ENCODE results near the gene WNT3A. TPM values are rescaled to one million over a fixed set of nuclear protein-coding genes. Genes with fewer than 3 reads are reported as not detected.

WNT3A gene
- total RNA-seq, 1 experiment from 2014 or later = 1.0 TPM

DNA sequence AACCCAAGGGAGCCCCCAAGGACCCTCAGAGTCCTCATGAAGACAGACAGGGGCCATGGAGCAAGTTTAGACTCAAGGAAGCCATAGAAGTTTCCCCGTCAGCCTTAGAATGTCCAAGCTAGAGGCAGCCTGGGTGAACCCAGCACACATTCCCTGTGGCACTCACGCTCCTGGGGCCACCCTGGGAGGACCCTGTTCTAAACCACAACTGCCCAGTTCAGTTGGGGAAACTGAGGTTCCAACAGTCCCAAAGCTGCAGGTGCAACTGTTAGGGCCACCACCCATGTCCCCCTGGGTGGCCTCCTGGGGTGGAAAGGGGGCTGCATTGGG lies 9.3 kb downstream of the WNT3A start:
- Histone ChIP-seq H3K4me2 (ENCODE audit: low read length) (no peak overlapping the region), H3K36me3 (ENCODE audit: low read depth, low read length) (no peaks in the 10 kb centered on the region), H3F3A (ENCODE audit: low read length, unreplicated experiment) (no peaks in the 10 kb centered on the region), H3K79me2 (ENCODE audit: low read length) (no peaks in the 10 kb centered on the region), H3K27ac (ENCODE audit: low read length) (no peak overlapping the region), H4K20me1 (ENCODE audit: low read length) (no peaks in the 10 kb centered on the region), H3K4me3 (ENCODE audit: low read length) (no peak overlapping the region), H2AFZ (ENCODE audit: low read length) (no peak overlapping the region), H3K9ac (ENCODE audit: low read length) (no peak overlapping the region), H3K27me3 (ENCODE audit: low read length) (no peaks in the 10 kb centered on the region), H3K9me3 (ENCODE audit: low read length) (no peaks in the 10 kb centered on the region), H3K4me1 (ENCODE audit: insufficient read depth, low read length) (peaks cover 16% of the 10 kb centered on the region), H3K9me2 (replicated peaks; ENCODE audit: low read length) (no peaks in the 10 kb centered on the region)
- POLR2A ChIA-PET (ENCODE audit: unreplicated experiment) = no interaction called here
- CTCF ChIA-PET = no interaction called here
- no peak for DNase-seq
- ATAC-seq = no peak
- TF ChIP-seq, protein P1, sequence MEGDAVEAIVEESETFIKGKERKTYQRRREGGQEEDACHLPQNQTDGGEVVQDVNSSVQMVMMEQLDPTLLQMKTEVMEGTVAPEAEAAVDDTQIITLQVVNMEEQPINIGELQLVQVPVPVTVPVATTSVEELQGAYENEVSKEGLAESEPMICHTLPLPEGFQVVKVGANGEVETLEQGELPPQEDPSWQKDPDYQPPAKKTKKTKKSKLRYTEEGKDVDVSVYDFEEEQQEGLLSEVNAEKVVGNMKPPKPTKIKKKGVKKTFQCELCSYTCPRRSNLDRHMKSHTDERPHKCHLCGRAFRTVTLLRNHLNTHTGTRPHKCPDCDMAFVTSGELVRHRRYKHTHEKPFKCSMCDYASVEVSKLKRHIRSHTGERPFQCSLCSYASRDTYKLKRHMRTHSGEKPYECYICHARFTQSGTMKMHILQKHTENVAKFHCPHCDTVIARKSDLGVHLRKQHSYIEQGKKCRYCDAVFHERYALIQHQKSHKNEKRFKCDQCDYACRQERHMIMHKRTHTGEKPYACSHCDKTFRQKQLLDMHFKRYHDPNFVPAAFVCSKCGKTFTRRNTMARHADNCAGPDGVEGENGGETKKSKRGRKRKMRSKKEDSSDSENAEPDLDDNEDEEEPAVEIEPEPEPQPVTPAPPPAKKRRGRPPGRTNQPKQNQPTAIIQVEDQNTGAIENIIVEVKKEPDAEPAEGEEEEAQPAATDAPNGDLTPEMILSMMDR (conservative IDR thresholded peaks at IDR 0.05; ENCODE audit: low read depth, low read length) = no peak
- TF ChIP-seq EZH2 (IDR thresholded peaks at IDR 0.05; ENCODE audit: low read length, unreplicated experiment) (no peak), EZH2phosphoT487 (IDR thresholded peaks at IDR 0.05; ENCODE audit: borderline replicate concordance, low read length) (no peak)
- intact Hi-C loops (cut with micrococcal nuclease) = no loop called here
- BruUV-seq (replicated peaks) = no TSS peak

DNA sequence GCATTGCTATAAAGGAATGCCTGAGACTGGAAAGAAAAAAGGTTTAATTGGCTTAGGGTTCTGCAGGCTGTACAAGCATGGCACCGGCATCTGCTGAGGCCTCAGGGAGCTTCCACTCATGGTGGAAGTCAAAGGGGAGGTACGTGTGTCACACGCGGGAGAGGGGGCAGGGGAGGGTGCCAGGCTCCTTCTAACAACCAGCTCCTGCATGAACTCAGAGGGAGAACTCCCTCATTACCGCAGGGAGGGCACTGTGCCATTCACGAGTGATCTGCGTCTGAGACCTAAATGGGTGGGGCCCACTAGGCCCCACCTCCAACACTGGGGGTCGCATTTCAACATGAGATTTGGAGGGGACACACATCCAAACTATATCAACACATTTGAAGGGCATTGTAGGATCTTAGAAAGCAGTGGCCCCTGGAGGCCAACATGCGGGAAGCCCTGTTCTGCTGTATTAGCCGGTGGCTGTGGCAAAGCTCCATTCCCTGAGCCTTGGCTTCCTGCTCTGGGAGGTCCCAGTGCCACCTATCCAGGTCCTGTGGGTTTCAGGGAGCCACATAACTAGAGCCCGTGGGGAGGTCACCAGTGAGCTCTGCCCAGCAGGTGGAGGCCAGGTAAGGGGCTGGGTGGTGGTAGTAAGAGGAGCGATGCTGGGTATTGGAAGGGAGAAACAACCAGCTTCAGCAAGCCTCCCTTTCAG lies 10.0 kb downstream of the WNT3A start:
- ChIA-PET CTCF (no interaction called here), POLR2A (ENCODE audit: unreplicated experiment) (no interaction called here)
- Histone ChIP-seq H3K79me2 (ENCODE audit: low read length) (no peaks in the 10 kb centered on the region), H3K27ac (ENCODE audit: low read length) (no peak overlapping the region), H3K27me3 (ENCODE audit: low read length) (no peaks in the 10 kb centered on the region), H3K4me2 (ENCODE audit: low read length) (no peak overlapping the region), H3K9me3 (ENCODE audit: low read length) (no peaks in the 10 kb centered on the region), H2AFZ (ENCODE audit: low read length) (no peak overlapping the region), H4K20me1 (ENCODE audit: low read length) (no peaks in the 10 kb centered on the region), H3F3A (ENCODE audit: low read length, unreplicated experiment) (no peaks in the 10 kb centered on the region), H3K4me1 (ENCODE audit: insufficient read depth, low read length) (peaks cover 16% of the 10 kb centered on the region), H3K9ac (ENCODE audit: low read length) (no peak overlapping the region), H3K4me3 (ENCODE audit: low read length) (no peak overlapping the region), H3K9me2 (replicated peaks; ENCODE audit: low read length) (no peaks in the 10 kb centered on the region), H3K36me3 (ENCODE audit: low read depth, low read length) (no peaks in the 10 kb centered on the region)
- no peak for DNase-seq
- ATAC-seq = no peak
- no peak for TF ChIP-seq EZH2phosphoT487 (IDR thresholded peaks at IDR 0.05; ENCODE audit: borderline replicate concordance, low read length)
- TF ChIP-seq EZH2 (IDR thresholded peaks at IDR 0.05; ENCODE audit: low read length, unreplicated experiment) = no peak
- TF ChIP-seq, protein P1 (conservative IDR thresholded peaks at IDR 0.05; ENCODE audit: low read depth, low read length) = no peak
- no TSS peak for BruUV-seq (replicated peaks)
- intact Hi-C loops (cut with micrococcal nuclease) = no loop called here

DNA sequence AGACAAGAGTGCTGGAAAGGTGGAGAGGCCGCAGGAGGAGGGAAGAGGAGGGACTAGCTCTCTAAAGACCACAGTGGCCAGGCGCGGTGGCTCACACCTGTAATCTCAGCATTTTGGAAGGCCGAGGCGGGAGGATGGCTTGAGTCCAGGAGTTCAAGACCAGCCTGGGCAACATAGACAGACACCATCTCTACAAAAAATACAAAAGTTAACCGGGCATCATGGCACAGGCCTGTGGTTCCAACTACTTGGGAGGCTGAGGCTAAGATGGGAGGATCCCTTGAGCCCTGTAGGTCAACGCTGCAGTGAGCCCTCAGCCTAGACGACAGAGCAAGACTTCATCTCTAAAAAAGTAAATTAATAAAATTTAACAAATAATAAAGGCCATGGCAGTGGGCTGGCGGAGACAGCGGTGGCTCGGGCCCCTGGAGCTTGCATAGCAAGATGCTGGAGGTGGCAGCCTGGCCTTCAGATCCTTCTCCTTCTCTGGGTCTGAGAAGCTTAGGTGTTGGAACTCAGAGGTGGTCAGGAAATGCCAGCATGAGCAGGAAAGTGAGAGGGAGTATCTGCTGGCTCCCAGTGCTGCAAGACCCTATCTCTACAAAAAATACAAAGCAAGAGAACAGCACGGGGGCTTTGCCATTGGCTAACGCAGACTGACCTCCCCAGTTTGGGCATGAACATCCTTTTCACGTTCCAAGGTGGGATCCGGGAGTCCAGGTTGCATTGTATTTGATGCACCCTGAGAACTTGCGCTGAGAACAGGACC lies 10.7 kb downstream of the WNT3A start:
- Histone ChIP-seq H3K27me3 (ENCODE audit: low read length) (no peaks in the 10 kb centered on the region), H3K4me3 (ENCODE audit: low read length) (no peak overlapping the region), H3K36me3 (ENCODE audit: low read depth, low read length) (no peaks in the 10 kb centered on the region), H3F3A (ENCODE audit: low read length, unreplicated experiment) (no peaks in the 10 kb centered on the region), H3K9me2 (replicated peaks; ENCODE audit: low read length) (no peaks in the 10 kb centered on the region), H3K79me2 (ENCODE audit: low read length) (no peaks in the 10 kb centered on the region), H3K9ac (ENCODE audit: low read length) (no peak overlapping the region), H4K20me1 (ENCODE audit: low read length) (no peaks in the 10 kb centered on the region), H3K27ac (ENCODE audit: low read length) (no peak overlapping the region), H3K9me3 (ENCODE audit: low read length) (no peaks in the 10 kb centered on the region), H2AFZ (ENCODE audit: low read length) (no peak overlapping the region), H3K4me1 (ENCODE audit: insufficient read depth, low read length) (peaks cover 16% of the 10 kb centered on the region), H3K4me2 (ENCODE audit: low read length) (no peak overlapping the region)
- POLR2A ChIA-PET (ENCODE audit: unreplicated experiment) = no interaction called here
- DNase-seq (no peak), ATAC-seq (no peak)
- intact Hi-C loops (cut with micrococcal nuclease) = no loop called here
- CTCF ChIA-PET = no interaction called here
- BruUV-seq (replicated peaks) = no TSS peak
- TF ChIP-seq, protein P1 (conservative IDR thresholded peaks at IDR 0.05; ENCODE audit: low read depth, low read length) = no peak
- TF ChIP-seq EZH2phosphoT487 (IDR thresholded peaks at IDR 0.05; ENCODE audit: borderline replicate concordance, low read length) (no peak), EZH2 (IDR thresholded peaks at IDR 0.05; ENCODE audit: low read length, unreplicated experiment) (no peak)

All from PC-3 (cell line).